ENCODE measurements around the gene LYZL1. TPM values are rescaled to one million over a fixed set of nuclear protein-coding genes. Genes with fewer than 3 reads are reported as not detected.

Gene LYZL1
- total RNA-seq, 1 donor from 2014 or later: not detected

DNA sequence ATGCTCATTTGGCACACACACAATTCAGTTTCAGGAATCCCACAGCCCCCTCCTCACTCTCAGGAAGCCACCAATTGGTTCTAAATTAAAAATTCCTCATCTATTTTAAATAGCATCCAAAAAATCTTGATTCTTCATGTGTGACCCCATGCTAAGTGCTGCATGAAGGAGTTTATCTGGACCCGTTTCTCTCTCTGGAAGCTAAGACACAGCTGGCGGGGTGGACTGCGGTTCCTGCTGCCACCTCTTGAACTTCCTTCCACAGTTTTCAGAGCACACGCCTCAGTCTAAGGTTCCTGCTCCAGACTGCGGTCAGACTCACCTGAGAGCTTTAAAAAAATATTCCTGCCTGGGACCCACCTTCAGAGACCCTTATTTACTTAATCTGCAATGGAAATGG lies 34.5 kb downstream of the LYZL1 start:
- no peak overlapping the region for H3K27ac Mint-ChIP-seq
- peaks cover 3% of the 10 kb centered on the region for H3K27me3 Mint-ChIP-seq
- H3K9me3 Mint-ChIP-seq: no peaks in the 10 kb centered on the region
- TF ChIP-seq, protein P1, sequence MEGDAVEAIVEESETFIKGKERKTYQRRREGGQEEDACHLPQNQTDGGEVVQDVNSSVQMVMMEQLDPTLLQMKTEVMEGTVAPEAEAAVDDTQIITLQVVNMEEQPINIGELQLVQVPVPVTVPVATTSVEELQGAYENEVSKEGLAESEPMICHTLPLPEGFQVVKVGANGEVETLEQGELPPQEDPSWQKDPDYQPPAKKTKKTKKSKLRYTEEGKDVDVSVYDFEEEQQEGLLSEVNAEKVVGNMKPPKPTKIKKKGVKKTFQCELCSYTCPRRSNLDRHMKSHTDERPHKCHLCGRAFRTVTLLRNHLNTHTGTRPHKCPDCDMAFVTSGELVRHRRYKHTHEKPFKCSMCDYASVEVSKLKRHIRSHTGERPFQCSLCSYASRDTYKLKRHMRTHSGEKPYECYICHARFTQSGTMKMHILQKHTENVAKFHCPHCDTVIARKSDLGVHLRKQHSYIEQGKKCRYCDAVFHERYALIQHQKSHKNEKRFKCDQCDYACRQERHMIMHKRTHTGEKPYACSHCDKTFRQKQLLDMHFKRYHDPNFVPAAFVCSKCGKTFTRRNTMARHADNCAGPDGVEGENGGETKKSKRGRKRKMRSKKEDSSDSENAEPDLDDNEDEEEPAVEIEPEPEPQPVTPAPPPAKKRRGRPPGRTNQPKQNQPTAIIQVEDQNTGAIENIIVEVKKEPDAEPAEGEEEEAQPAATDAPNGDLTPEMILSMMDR (conservative IDR thresholded peaks at IDR 0.05): no peak
- no peak overlapping the region for H3K4me3 Mint-ChIP-seq
- no peak for DNase-seq (ENCODE audit: extremely low spot score, unreplicated experiment)
- peaks cover 35% of the 10 kb centered on the region for H3K4me1 Mint-ChIP-seq (ENCODE audit: unreplicated experiment)
- no peaks in the 10 kb centered on the region for H3K36me3 Mint-ChIP-seq

DNA sequence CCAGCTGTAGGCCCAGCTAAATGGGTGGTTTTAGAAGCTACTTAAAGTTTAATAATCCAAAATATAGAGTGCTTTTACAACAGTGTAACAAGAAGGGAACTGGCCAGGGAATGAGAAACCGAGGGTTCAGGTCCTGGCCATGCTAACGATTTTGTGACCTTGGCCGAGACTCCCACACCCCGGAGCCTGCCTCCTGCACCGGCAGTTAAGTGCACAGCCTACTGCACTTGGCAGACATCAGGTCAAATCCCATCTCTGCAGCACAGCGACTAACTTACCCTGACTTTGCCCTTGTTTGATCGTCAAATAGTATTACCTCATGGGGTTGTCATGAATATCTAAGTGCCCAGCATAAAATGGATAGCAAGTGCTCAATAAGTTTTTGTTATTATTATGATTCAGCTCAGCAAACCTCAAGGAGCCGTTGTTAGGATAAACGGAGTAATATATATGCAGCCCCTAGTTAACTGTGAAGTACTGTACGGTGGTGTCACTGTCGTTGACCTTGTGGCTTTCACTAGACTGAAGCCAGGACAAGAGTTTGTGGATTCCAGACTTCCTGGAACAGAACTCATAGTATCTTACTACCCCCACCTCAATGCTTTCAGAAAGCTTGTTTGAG lies 35.5 kb downstream of the LYZL1 start:
- no peaks in the 10 kb centered on the region for H3K27me3 Mint-ChIP-seq
- TF ChIP-seq, protein P1 (conservative IDR thresholded peaks at IDR 0.05): no peak
- H3K9me3 Mint-ChIP-seq: no peaks in the 10 kb centered on the region
- no peak overlapping the region for H3K4me3 Mint-ChIP-seq
- H3K36me3 Mint-ChIP-seq: no peaks in the 10 kb centered on the region
- no peak overlapping the region for H3K27ac Mint-ChIP-seq
- DNase-seq (ENCODE audit: extremely low spot score, unreplicated experiment): no peak
- peaks cover 32% of the 10 kb centered on the region for H3K4me1 Mint-ChIP-seq (ENCODE audit: unreplicated experiment)

DNA sequence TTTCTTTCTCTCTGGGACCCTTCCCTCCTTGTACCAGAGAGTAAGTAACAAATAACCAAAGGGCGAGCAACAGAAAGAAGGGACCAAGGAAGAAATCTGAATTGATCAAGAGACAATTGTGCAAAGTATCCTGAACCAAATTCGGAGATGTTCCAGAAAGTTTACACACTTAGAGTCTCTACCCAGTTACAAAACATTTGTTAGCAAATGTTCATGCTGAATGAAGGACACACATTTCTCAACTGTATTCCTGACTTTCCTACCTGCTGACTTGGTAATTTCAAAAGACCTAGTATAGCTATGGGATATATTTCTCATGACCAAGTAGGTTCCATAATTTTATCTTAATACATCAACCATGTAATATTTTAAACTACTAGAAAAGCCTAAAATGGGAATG lies 37.4 kb downstream of the LYZL1 start:
- no peak overlapping the region for H3K4me3 Mint-ChIP-seq
- TF ChIP-seq, protein P1 (conservative IDR thresholded peaks at IDR 0.05): no peak
- no peaks in the 10 kb centered on the region for H3K27me3 Mint-ChIP-seq
- peaks cover 33% of the 10 kb centered on the region for H3K4me1 Mint-ChIP-seq (ENCODE audit: unreplicated experiment)
- no peak for DNase-seq (ENCODE audit: extremely low spot score, unreplicated experiment)
- H3K9me3 Mint-ChIP-seq: no peaks in the 10 kb centered on the region
- no peak overlapping the region for H3K27ac Mint-ChIP-seq
- H3K36me3 Mint-ChIP-seq: no peaks in the 10 kb centered on the region

DNA sequence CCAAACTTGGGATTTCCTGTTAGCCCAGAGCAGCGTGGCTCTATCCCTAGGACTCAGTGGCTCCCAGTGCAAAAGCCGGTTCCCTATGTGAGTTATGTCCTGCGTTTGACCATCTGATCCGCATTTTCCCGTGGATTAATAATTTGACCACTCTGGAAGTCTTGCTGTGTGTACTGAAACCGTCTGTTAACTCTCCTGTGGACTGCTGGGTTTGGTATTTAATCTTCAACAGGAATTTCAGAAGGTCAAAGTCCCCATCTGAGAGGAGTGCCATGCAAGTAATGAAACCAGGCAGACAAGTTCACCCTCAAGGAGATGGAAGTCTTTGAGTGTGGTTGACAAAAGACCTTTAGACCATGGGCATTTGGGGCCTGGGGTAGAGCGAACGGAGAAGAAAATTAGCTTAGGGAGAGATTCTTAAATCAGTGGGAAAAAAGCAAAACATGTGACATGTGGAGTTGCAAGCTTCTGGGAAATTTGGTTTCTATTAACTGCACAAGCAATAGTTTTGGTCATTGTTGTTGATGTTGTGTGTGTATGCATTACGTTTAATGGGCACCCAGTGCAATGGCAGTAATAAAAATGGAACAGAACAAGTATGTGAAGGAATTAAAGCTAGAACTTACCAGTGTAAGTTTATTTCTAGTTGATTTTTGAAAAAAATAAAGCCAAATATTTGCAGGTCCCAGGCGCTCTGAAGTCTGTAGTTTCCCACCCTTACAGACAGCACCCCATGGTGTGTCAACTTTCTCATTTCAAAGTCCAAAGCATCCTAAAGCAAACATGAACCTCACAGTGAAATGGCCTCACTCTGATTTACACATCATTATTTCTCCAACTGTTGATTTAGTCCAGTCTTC lies 38.2 kb downstream of the LYZL1 start:
- Mint-ChIP-seq H3K27me3 (no peaks in the 10 kb centered on the region), H3K27ac (no peak overlapping the region), H3K4me1 (ENCODE audit: unreplicated experiment) (peaks cover 35% of the 10 kb centered on the region), H3K36me3 (no peaks in the 10 kb centered on the region), H3K4me3 (no peak overlapping the region), H3K9me3 (no peaks in the 10 kb centered on the region)
- TF ChIP-seq, protein P1 (conservative IDR thresholded peaks at IDR 0.05): no peak
- no peak for DNase-seq (ENCODE audit: extremely low spot score, unreplicated experiment)

DNA sequence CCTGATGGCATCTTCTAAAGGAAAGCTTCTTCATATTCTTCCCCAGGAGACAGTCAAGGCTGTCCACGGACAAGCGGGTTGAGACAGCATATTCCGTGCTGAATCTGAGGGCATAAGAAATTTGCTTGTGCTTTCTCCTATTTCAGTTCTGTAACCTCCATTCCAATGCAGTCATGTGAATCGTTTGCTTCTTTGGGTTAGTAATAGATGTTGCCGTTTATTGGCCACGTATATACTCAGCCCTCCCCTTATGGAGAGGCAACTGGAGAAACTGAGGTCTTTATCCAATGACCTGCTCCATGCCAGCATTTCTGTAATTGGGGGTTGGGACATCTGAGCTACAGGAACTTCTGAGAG lies 38.9 kb downstream of the LYZL1 start:
- Mint-ChIP-seq H3K4me1 (ENCODE audit: unreplicated experiment) (peaks cover 37% of the 10 kb centered on the region), H3K4me3 (no peak overlapping the region), H3K27me3 (no peaks in the 10 kb centered on the region), H3K36me3 (no peaks in the 10 kb centered on the region), H3K27ac (no peak overlapping the region), H3K9me3 (no peaks in the 10 kb centered on the region)
- no peak for DNase-seq (ENCODE audit: extremely low spot score, unreplicated experiment)
- TF ChIP-seq, protein P1 (conservative IDR thresholded peaks at IDR 0.05): no peak

Data from type B pancreatic cell (in vitro differentiated cells).